ENCODE data around the gene PPP6R3.
"Not testable (repeated sequence)": the region's sequence is repeated elsewhere in the genome, so short reads cannot be mapped to it uniquely, and the experiment has no call there.

PPP6R3 gene

GRCh38 chr11:68442433-68442832, 18.1 kb upstream of the PPP6R3 start:
- H3K36me3 ChIP-seq = peaks cover 25% of the 10 kb centered on the region
- no peak for DNase-seq

DNA sequence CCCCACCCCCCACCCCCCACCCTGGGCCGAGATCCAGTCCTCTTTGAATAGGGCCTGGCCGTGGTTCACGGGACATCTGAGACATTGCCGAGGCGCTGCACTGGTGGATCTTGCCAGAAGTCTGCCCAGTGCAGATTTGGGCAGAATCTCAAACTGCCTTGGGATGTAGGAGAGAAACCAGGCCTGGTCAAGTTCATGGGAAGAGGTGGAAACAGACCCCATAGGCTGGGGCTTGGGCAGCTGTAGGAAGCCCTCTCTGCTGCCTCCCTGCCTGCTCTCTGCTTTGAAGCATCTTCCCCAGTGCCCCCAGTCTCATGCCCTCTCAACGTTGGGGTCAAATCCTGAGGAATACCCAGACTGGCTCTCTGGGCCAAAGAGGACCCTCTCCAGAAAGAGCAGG, 16.0 kb upstream of the PPP6R3 start:
- no peak for DNase-seq
- no peak for TF ChIP-seq CTCF (IDR thresholded peaks at IDR 0.05; ENCODE audit: low read depth, low read length)
- Histone ChIP-seq H3K27ac (no peak overlapping the region), H3K4me3 (ENCODE audit: low read depth, low read length) (no peak overlapping the region), H3K36me3 (peaks cover 18% of the 10 kb centered on the region), H3K9me3 (ENCODE audit: severe bottlenecking) (no peaks in the 10 kb centered on the region), H3K27me3 (ENCODE audit: insufficient read depth, low read depth, severe bottlenecking) (no peaks in the 10 kb centered on the region)

More at GRCh38 chr11:68442433-68442832, 18.1 kb upstream of the PPP6R3 start:
- no peaks in the 10 kb centered on the region for H3K27me3 ChIP-seq (ENCODE audit: insufficient read depth, low read depth, severe bottlenecking)
- no peak for TF ChIP-seq CTCF (IDR thresholded peaks at IDR 0.05; ENCODE audit: low read depth, low read length)
- no peak overlapping the region for H3K4me3 ChIP-seq (ENCODE audit: low read depth, low read length)
- no peaks in the 10 kb centered on the region for H3K9me3 ChIP-seq (ENCODE audit: severe bottlenecking)
- H3K27ac ChIP-seq = no peak overlapping the region

DNA sequence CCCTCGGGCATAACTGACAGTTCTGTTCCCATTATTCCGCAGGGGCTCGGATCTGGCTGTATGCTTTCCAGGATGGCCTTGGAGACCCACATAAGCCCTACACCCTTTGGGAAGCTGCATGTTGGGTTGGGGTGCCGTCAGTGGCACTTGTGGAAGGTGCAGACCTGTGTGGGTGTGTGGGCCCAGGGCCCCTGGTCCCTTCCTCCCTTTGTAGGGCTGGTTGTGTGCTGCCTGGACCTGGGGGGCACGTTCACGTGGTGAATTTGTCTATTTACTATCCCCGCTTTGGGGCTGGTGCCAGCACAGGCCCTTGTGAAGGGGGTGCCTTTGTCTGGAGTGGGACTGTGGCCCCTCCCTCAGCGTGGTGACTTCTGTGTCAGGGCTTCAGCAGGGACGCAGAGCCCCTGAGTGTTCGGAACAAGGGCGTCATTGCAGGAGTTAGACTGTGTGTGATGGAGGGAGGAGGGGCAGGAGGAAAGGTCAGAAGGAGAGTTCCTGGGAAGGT, 15.0 kb upstream of the PPP6R3 start:
- H3K4me3 ChIP-seq (ENCODE audit: low read depth, low read length) = no peak overlapping the region
- peaks cover 14% of the 10 kb centered on the region for H3K36me3 ChIP-seq
- no peaks in the 10 kb centered on the region for H3K27me3 ChIP-seq (ENCODE audit: insufficient read depth, low read depth, severe bottlenecking)
- H3K27ac ChIP-seq = no peak overlapping the region
- no peaks in the 10 kb centered on the region for H3K9me3 ChIP-seq (ENCODE audit: severe bottlenecking)
- TF ChIP-seq CTCF (IDR thresholded peaks at IDR 0.05; ENCODE audit: low read depth, low read length) = no peak
- DNase-seq = no peak

- no peaks in the 10 kb centered on the region for H3K27me3 ChIP-seq (ENCODE audit: insufficient read depth, low read depth, severe bottlenecking)
- H3K36me3 ChIP-seq = peaks cover 11% of the 10 kb centered on the region
- H3K27ac ChIP-seq = no peak overlapping the region
- no peak for DNase-seq
- no peak overlapping the region for H3K4me3 ChIP-seq (ENCODE audit: low read depth, low read length)
- no peak for TF ChIP-seq CTCF (IDR thresholded peaks at IDR 0.05; ENCODE audit: low read depth, low read length)
- no peaks in the 10 kb centered on the region for H3K9me3 ChIP-seq (ENCODE audit: severe bottlenecking)
Observed at GRCh38 chr11:68446046-68446725, 14.4 kb upstream of the PPP6R3 start.

DNA sequence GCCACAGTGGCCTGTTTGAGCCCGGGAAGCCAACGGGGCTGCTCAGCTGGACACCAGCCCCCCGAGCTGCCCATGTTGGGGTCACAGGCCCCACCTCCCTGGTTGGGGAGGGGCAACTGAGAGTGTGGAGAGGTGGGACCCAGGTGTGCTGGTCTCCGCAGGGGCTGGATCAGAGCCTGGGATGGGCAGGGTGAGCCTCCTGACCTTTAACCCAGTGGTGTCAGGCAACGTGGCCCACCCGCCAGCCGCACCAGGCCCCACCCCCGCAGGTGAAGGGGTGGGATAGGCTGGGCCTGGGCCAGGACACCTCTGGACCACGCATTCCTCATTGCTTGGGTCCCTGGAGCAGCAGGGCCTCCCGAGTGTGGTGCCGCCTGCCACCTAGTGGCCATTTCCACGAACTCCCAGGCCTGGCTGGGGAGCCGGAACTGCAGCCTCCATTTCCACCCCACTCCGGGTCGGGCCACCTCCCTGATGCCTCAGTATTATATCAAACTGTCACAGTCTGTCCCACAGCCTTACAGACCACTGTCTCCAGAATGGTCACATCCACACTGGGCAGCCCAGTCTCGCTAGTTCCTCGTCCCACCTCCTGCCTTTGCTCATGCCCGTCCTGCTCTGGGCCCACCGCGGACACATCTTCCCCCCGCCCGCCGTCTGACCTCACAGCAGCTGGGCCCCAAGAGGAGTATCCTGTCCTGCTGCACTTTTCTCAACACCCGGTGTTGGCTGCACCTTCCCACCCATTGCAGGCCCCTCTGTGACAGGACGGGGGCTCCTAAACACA, 13.3 kb upstream of the PPP6R3 start:
- peak; percentile 76 for DNase-seq
- Histone ChIP-seq H3K36me3 (peaks cover 9% of the 10 kb centered on the region), H3K27ac (no peak overlapping the region), H3K9me3 (ENCODE audit: severe bottlenecking) (no peaks in the 10 kb centered on the region), H3K27me3 (ENCODE audit: insufficient read depth, low read depth, severe bottlenecking) (no peaks in the 10 kb centered on the region), H3K4me3 (ENCODE audit: low read depth, low read length) (no peak overlapping the region)
- TF ChIP-seq CTCF (IDR thresholded peaks at IDR 0.05; ENCODE audit: low read depth, low read length) = peak; percentile 94

DNA sequence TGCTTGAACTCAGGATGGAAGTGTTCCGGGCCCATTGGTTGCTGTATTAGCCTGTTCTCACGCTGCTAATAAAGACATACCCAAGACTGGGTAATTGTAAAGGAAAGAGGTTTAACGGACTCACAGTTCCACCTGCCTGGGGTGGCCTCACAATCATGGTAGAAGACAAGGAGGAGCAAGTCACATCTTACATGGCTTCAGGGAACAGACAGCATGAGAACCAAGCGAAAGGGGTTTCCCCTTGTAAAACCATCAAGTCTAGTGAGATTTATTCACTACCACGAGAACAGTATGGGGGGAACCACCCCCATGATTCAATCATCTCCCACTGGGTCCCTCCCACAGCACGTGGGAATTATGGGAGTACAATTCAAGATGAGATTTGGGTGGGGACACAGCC, 12.6 kb upstream of the PPP6R3 start:
- H3K27me3 ChIP-seq (ENCODE audit: insufficient read depth, low read depth, severe bottlenecking); H3K36me3 ChIP-seq; H3K27ac ChIP-seq; H3K4me3 ChIP-seq (ENCODE audit: low read depth, low read length); H3K9me3 ChIP-seq (ENCODE audit: severe bottlenecking); DNase-seq: not testable (repeated sequence)

All from WERI-Rb-1 (cell line).